AG09319 (cell line): ENCODE data around the gene COX6B1.

Source experiments
- DNase-seq: peaks from one replicate; pipeline ENCODE4 v3.0.0-alpha.2; 2010; ENCODE audit warnings: low read depth; ENCODE audit errors: extremely low read depth
- CTCF ChIP-seq: IDR thresholded peaks from 2 replicates; pipeline ENCODE4 v1.5.1; 2011; ENCODE audit warnings: low read depth, mild to moderate bottlenecking, inconsistent platforms, low read length, moderate library complexity

Gene COX6B1

DNA sequence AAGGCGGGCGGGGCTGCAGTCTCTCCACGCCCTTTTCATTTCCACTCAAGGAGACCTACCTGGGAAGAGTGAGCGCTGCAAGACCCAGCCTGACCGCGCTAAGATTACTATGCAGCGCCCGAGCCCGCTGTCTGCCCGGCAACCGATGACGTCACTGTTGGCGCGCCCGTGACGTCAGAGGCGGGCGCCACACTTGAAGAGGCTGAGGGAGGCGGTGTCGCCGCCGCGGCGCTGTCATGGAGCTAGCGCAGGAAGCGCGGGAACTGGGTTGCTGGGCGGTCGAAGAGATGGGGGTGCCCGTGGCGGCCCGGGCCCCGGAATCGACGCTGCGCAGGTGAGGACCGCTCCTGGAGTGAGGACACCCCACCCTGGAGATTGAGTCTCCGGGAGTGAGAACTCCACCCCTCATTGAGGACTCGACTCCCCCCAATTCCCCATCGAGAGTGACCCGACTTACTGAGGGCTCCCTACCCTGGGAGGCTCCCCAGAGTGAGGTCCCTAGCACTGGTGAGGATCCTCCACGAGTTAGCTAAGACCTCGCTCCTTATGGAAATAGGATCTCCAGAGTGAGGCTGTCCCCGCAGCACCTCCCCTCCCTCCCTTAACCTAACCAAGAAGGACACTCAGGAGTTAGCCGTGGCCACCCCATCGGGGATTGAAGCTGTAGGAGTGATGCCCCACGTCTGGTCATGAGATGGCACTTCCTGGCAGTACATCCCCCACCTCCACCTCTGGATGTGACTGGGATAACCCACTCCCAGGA is 35.4 kb upstream of the COX6B1 start, which contains the start of gene HAUS5:
Gene HAUS5, plus strand, starts transcription at position 177 of the 763 bp plus-strand sequence. Its CDS starts 60 bp downstream, at position 237.
- DNase-seq, result peak; percentile 69
- no peak for TF ChIP-seq CTCF

GRCh38 chr19:35613574-35613973 is 34.5 kb upstream of the COX6B1 start:
- no peak for TF ChIP-seq CTCF
- no peak for DNase-seq

DNA sequence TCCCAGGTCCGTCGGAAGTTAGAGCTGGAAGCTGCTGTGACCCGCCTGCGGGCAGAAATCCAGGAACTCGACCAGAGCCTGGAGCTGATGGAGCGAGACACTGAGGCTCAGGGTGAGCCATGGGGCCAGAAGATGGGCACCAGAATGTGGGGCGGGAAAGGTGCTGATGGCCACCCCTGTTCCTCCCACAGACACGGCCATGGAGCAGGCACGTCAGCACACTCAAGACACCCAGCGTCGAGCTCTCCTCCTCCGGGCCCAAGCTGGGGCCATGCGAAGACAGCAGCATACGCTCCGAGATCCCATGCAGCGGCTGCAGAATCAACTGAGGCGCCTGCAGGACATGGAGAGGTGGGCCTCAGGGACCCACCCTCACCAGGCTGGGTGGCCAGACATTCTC is 33.1 kb upstream of the COX6B1 start:
- TF ChIP-seq CTCF, result no peak

DNA sequence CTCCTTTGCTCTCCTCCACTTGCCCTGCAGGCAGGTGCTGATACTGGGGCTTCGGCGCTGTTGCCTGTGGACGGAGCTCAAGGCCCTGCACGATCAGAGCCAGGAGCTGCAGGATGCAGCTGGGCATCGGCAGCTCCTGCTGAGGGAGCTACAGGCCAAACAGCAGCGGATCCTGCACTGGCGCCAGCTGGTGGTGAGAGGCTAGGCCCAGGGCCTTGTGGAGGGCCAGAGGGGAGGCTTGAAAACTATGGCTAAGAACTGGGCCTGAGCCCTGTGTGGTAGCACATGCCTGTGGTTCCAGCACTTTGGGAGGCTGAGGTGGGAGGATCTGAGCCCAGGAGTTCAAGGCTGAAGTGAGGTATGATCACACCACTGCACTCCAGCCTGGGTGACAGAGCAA is 29.3 kb upstream of the COX6B1 start:
- TF ChIP-seq CTCF, result no peak
- DNase-seq, result no peak

More for the DNA sequence above, 33.1 kb upstream of the COX6B1 start:
- DNase-seq, result no peak

DNA sequence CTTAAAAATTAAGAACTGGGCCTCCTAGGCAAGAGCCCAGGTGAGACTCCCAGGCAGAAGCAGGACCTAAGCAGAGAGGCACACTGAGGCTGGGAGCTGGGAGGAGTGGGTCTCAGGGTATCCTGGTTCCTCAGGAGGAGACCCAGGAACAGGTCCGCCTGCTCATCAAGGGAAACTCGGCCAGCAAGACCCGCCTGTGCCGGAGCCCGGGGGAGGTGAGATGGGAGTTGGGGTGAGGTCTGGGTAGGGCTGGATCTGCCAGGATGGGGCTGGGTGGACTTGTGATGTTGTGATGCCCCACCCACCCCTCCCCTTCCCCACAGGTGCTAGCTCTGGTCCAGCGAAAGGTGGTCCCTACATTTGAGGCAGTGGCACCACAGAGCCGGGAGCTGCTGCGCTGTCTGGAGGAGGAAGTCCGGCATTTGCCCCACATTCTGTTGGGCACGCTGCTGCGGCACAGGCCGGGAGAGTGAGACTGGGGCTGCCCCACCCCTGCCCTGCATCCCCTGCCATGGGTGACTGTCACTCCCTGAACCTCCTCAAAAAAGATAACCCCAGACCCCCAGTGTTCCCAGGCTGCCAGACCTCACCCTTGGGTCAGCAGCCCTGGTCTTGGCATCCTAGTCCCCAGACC is 28.7 kb upstream of the COX6B1 start:
- DNase-seq, result no peak
- TF ChIP-seq CTCF, result no peak

- no peak for TF ChIP-seq CTCF
- DNase-seq, result no peak
Observed at GRCh38 chr19:35620001-35620400, 28.1 kb upstream of the COX6B1 start.

DNA sequence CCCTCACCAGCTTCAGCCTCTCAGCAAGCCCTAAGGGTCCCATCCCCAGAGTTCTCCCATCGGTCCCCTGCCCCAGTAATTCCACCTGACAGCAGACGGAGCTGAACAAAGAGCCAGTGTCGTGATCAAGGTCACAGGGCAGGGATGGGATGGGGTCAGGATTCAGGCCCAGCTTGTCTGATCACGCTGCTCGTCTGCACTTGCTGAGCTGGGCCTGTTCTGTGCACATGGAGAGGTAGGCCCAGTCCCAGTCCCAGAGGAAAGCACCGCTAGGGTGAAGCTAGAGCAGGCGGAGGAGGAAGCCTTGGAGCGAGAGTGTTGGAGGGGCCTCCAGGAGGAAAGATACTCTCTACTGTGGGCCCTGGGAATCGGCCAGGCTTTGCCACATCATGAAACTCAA is 26.4 kb upstream of the COX6B1 start:
- TF ChIP-seq CTCF, result no peak
- DNase-seq, result no peak
